Left lobe of liver (tissue), 1 donor: ENCODE measurements around the gene ALDH7A1. TPM values are rescaled to one million over a fixed set of nuclear protein-coding genes. Genes with fewer than 3 reads are reported as not detected.

Experiments used
- total RNA-seq: library from RNA; stranded (reverse); gene quantifications from one replicate; pipeline ENCODE4 v1.2.1, GENCODE V29; 2021
- donor health status: DM: no; HTN: yes; CAD: no.

The ALDH7A1 gene
- total RNA-seq, 1 donor from 2014 or later, result 128 TPM

Other genes with a start within 250 kb of the ALDH7A1 start
- gene GRAMD2B, start 171.8 kb downstream of the ALDH7A1 start, total RNA-seq, result 18.7 TPM
- gene PHAX, start 5.7 kb upstream of the ALDH7A1 start, total RNA-seq, result 13.6 TPM
- 4.6 TPM for gene LMNB1, start 181.9 kb upstream of the ALDH7A1 start, total RNA-seq